GM10266 (cell line): Measurements from ENCODE around the gene TRIM24.
A peak's percentile ranks its signal among the peaks of the same experiment; 100 is the strongest.

Source experiments
- DNase-seq: peaks from one replicate; pipeline ENCODE4 v3.0.0; 2012; ENCODE audit errors: extremely low spot score
- TF ChIP-seq, protein P1 (sequence below): IDR thresholded peaks from 2 replicates; pipeline ENCODE4 v1.5.1; 2012; ENCODE audit warnings: mild to moderate bottlenecking, low read depth; ENCODE audit not compliant: control insufficient read depth, insufficient read depth; ENCODE audit errors: missing control alignments

The TRIM24 gene

GRCh38 chr7:138506764-138507163 lies 46.7 kb downstream of the TRIM24 start:
- TF ChIP-seq, protein P1, sequence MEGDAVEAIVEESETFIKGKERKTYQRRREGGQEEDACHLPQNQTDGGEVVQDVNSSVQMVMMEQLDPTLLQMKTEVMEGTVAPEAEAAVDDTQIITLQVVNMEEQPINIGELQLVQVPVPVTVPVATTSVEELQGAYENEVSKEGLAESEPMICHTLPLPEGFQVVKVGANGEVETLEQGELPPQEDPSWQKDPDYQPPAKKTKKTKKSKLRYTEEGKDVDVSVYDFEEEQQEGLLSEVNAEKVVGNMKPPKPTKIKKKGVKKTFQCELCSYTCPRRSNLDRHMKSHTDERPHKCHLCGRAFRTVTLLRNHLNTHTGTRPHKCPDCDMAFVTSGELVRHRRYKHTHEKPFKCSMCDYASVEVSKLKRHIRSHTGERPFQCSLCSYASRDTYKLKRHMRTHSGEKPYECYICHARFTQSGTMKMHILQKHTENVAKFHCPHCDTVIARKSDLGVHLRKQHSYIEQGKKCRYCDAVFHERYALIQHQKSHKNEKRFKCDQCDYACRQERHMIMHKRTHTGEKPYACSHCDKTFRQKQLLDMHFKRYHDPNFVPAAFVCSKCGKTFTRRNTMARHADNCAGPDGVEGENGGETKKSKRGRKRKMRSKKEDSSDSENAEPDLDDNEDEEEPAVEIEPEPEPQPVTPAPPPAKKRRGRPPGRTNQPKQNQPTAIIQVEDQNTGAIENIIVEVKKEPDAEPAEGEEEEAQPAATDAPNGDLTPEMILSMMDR, result no peak
- DNase-seq, result peak; percentile 4

GRCh38 chr7:138510003-138510402 lies 49.9 kb downstream of the TRIM24 start:
- DNase-seq, result no peak
- TF ChIP-seq, protein P1, result no peak

- TF ChIP-seq, protein P1, result no peak
Observed at GRCh38 chr7:138512092-138512858, 52.2 kb downstream of the TRIM24 start.

GRCh38 chr7:138512885-138513284 lies 52.8 kb downstream of the TRIM24 start:
- DNase-seq, result no peak
- TF ChIP-seq, protein P1, result no peak

More at GRCh38 chr7:138512092-138512858, 52.2 kb downstream of the TRIM24 start:
- DNase-seq, result no peak

DNA sequence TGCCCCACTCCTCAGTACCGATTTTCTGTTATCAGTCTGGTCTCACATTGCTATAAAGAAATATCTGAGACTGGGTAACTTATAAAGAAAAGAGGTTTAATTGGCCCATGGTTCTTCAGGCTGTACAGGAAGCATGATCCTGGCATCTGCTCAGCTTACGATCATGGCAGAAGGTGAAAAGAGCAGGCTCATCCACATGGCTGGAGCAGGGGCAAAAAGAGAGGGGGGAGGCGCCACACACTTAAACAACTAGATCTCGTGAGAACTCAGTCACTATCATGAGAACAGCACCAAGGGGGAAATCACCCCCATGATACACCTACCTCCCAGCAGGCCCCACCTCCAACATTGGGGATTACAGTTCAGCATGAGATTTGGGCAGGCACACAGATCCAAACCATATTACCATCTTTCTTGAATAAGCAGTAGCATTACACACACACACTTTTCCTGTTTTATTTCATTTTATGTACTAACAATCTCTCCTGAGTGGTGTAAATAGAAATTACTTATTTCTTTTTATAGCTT lies 53.3 kb downstream of the TRIM24 start:
- no peak for DNase-seq
- TF ChIP-seq, protein P1, result no peak

DNA sequence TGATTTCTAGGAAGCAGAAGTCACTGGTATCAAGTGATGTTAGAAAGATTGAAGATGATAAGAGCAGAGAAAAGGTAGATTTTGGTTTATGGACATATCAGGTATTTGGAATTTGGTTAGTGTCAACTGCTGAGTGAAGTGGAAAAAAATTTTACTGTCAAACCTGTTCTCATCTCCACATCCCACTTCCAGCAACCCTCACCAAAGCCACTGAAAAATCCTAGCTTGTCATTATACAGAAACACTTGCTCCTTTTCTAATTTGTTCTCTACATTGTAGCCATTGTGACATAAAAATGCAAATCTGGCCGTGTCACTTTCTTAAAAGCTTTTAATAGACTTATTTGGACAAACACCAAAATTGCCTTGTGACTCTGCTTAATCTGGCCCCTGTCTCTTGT lies 54.0 kb downstream of the TRIM24 start:
- TF ChIP-seq, protein P1, result no peak

DNA sequence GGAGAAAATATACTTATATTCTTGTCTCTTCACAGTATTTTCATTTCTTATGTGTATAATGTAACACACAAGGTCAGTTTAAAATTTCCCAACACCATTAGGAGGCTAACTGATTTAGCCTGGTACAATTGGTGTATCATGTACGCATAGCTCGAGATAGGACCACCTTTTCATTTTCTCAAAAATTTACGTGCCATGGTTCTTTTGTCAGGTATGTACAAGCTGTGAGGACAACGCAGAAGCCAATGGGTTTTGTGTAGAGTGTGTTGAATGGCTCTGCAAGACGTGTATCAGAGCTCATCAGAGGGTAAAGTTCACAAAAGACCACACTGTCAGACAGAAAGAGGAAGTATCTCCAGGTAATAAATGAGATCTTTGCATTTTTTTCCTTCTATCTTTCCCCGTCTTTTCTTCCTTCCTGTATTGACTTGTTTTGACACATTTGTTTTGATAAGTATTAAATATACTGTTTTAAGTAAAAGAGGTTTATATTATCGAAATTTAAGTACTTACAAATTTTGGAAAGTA lies 55.0 kb downstream of the TRIM24 start:
- DNase-seq, result peak; percentile 10
- TF ChIP-seq, protein P1, result no peak

More for the DNA sequence above, 54.0 kb downstream of the TRIM24 start:
- no peak for DNase-seq
